ENCODE results near the gene STYXL1.
"Not testable (repeated sequence)": the region's sequence is repeated elsewhere in the genome, so short reads cannot be mapped to it uniquely, and the experiment has no call there.

Gene STYXL1

DNA sequence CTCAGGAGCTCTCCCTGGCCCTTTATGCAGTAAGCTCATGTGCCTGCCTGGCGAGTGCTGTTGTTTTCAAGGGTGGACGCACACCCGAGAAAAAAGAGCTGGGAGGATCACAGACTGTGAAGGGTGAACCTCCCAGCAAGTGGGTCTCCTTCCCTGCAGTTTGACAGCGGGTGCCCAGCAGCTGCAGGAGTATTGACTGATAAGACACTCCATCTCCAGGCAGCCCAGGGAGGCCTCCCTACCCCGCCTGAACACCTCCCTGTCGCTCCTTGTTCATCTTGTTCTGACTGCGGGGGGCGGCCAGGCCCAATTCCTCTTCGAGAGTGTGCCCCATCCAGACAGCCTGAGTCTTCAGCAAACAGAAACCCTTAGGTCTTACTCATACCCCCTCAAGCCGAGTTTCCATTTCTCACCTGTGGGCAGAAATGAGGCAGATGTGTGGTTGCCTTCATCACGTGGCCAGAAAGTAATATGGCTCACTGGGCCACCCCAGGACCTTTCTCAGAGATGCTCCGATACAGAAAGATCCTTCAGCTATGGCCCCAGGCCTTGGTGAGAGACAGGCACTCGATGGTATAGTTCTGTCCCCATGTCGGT lies 17.3 kb upstream of the STYXL1 start:
- no peak for DNase-seq

DNA sequence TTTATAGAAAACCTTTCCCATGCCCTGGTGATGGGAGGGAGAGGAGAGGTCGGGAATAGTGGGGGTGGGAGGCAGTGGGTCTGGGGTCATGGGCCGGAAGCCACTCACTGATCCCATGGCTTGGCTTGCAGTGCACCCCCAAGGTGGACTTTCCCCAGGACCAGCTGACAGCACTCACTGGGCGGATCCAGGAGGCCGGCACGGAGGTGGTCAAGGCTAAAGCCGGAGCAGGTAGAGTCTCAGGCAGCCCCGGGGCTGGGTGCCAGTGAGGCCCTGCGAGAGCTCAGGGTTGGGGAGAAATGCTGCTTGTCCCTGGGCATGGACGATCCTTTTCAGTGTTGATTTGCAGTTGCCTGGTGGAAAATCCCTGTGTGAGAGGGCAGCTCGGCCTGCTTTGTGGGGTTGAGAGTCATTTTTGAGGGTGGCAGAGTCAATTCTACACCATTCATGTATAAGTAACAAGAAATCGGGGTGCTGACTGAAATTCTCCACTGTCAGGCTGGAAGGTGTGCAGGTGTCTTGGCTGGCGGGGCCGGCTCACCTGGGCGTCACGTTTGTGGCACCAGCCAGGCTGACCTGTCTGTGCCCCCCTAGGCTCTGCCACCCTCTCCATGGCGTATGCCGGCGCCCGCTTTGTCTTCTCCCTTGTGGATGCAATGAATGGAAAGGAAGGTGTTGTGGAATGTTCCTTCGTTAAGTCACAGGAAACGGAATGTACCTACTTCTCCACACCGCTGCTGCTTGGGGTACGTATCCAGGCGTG lies 16.6 kb upstream of the STYXL1 start:
- DNase-seq: no peak

DNA sequence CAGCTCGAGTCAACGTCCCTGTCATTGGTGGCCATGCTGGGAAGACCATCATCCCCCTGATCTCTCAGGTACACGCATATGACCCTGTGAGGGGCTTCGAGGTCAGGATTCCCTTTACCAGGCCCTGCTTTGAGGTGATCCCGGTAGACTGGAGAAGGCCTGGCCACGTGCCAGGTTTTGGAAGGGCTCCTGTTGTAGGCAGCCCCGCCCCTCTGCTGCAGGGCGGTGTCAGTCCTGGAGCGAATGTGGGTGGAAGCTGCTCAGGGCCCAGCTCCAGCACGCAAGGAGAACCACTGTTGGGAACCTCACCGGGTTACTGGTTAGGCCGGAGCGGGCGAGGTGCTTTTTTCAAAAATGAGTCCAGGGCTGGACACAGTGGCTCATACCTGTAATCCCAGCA lies 15.7 kb upstream of the STYXL1 start:
- DNase-seq: no peak

DNA sequence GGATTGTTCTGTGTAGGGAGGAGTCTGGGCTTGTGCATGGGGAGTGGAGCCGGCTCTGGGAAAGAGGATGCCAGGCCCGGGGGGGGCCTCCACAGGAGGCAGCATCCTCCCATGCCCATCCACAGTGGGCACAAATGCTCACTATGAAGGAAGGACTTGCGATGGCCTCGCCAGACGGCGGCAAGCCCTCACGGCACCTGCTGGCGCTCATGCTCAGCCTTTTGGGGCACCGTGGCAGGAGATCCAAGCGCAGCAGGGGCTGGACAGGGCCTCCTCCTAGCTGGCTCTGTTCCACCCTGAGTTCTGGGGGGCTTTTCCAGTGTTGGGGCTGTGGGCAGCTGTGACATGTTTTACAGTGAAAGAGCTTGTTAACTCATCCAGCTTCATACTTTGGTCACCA lies 15.3 kb upstream of the STYXL1 start:
- no peak for DNase-seq

DNA sequence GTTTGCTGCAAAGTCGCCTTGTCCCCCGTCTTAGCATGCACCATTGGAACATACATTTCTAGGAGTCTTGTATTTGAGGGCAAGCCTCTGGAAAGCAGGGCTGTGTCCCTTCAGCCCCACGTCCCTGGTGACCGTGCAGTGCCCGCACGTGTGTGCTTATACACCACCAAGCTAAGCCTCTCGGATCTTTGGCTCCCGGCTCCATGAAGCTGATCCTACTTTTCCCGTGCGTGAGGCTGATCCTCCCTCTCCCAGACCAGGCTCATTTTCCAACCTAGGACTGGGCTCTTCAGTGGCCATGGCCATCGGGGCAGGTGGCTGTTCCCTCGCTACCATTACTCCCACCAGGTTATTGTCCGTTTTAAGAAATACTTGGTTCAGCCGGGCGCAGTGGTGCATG lies 14.5 kb upstream of the STYXL1 start:
- DNase-seq: no peak

DNA sequence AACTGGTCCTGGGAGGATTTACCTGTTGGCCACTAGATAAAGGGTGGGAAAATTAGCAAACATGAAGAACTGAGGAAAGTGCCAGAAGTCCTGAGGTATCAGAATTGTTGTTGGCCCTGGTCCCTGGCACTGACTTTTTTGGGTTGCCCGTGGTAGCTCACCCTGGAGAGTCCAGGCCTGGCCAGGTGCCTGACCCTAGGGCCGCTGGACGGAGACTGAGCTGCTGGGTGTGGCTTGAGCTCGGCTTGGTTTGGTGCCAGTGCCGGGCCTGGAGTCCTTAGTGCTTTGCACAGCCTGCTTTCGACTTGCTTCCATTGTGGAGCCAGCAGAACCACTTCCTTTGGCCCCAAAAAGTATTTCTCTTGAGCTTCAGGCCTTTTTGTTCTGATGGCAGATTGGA lies 13.0 kb upstream of the STYXL1 start:
- DNase-seq: no peak

DNA sequence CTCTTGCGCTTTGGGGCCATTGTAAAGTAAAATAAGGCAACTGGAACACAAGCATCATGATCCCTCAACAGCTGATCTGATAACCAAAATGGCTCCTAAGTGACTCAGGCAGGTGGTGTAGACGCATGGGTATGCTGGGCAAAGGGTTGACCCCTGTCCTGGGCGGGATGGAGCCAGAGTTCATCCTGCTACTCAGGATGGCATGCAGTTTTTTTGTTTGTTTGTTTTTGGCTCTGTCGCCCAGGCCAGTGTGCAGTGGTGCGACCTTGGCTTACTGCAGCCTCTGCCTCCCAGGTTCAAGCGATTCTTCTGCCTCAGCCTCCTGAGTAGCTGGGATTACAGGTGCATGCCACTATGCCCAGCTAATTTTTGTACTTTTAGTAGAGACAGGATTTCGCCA lies 10.9 kb upstream of the STYXL1 start:
- not testable (repeated sequence) for DNase-seq

DNA sequence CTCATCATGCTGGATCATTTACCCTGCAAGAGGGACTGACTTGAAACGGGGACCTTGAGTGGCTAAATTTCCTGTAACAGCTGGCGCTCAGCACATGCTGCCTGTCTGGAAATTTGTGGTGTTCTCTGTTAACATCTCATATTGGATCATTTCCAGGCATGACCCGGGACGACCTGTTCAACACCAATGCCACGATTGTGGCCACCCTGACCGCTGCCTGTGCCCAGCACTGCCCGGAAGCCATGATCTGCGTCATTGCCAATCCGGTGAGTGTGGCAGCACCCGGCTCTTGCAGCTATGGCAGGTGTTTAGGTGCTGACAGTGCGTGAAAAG lies 10.0 kb upstream of the STYXL1 start:
- no peak for DNase-seq

DNA sequence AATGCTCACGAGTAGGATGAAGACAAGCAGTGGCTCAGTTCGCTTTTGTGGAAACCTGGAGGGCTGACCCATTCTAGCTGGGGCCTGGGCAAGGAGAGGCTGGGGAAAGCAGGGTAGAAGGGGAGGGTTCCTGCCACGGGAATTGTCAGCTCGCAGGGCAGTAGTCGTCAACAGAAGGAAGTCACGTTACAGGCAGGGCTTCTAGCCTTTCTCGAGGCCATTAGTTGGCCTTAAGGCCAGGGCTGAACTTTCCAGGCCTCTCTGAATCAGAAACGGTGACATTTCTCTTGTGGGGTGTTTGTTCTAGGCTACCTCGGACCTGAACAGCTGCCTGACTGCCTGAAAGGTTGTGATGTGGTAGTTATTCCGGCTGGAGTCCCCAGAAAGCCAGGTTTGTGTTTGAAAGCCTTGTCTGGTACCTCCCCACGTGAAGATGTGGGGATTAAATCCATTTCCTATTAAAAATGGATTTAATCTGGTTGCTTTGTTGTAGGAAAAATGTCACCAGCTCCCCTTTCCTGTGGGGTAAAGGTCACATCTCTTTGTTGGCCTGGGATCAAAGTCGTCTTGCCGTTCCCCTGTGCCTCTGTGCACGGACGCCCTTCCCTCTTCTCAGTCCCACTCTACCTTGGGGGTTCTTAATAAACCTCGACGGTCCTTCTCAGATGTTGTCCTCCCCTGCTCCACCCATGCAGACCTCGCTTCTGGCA lies 9.5 kb upstream of the STYXL1 start:
- no peak for DNase-seq

DNA sequence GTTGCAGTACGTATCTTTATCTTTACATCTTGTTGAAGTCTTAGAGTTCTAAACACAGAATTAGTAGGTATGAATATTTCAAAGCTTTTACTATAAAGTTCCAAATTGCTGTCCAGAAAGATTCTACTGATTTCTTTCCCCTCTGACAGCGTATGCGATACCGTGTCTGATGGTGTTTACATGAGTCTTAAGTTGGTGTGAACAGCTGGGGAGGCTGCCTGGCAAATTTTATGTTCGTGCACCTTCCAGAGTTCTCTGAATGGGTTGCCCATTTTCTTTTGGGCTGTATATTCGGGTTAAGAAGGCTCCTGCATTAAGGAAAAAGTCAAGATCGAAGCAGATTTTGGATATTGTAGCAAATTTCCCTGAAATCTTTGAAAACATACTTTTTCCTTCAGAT lies 8.4 kb upstream of the STYXL1 start:
- DNase-seq: no peak

DNA sequence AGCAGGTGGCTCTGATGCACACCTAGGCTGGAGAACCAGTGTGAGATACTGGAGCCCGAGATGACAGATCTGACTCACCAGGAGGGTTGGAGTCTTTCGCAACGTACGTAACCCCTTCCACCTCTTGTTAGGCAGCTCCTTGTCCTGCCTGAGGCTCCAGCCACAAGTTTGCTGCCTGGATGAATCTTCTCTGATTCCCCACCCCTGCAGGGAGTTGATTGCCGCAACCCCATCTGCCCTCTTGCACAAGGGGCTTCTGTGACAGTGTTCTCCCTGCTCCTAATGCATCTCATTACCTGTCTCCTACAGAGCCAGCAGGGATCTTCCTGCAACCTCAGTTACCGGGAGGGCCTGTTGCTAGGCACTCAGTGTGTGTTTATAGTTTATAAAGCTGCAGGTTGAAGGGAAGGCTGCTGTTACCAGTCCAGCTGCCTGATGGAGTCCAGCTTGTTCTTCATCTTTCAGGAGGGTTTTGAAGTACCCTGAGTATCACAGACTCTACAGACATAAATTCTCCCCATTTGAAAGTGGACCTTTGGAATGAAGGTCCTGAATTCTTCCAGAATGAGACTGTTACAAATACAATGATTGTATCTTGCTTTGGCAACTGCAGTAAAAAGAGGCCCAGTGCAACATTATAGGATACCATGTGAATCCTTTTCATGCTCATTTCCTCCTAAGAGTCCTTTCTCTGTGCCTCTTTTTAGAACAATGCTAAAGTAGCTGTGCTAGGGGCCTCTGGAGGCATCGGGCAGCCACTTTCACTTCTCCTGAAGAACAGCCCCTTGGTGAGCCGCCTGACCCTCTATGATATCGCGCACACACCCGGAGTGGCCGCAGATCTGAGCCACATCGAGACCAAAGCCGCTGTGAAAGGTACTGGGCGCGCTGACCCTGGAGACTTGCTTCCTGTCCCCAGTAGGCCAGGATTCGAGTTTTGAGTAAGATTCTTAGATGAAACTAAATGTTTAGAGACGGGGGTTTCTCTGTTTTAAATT lies 6.6 kb upstream of the STYXL1 start:
- no peak for DNase-seq

DNA sequence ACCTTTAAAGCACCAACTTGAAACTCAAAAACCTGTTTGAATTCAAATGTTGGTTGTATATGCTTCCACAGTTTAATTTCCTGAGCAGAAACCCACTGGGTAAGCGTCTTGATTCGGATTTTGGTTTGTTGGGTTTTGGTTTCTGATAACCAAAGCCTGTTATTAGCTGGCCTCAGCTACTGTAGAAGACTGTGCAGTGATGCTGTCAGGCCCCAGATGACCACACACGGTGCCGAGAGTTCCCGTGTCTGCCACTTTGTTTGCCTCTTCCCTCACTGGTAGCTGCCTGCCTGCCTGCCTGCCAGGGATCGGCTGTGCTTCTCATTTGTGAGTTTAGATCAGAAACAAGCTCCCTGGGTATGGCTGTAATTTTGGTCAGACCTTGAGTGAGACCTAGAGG lies 5.7 kb upstream of the STYXL1 start:
- DNase-seq: no peak

DNA sequence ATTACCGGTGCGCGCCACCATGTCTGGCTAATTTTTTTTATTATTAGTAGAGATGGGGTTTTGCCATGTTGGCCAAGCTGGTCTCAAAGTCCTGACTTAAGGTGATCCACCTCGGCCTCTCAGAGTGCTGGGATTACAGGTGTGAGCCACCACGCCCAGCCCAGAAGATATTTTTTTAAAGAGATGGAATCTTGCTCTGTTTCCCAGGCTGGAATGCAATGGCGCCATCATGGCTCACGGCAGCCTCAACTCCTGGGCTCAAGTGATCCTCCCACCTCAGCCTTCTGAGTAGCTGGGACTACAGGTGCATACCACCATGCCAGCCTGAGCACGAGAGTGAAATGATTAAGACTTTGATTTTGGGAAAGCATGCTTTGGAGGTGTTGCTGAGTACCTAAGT lies 4.9 kb upstream of the STYXL1 start:
- not testable (repeated sequence) for DNase-seq

DNA sequence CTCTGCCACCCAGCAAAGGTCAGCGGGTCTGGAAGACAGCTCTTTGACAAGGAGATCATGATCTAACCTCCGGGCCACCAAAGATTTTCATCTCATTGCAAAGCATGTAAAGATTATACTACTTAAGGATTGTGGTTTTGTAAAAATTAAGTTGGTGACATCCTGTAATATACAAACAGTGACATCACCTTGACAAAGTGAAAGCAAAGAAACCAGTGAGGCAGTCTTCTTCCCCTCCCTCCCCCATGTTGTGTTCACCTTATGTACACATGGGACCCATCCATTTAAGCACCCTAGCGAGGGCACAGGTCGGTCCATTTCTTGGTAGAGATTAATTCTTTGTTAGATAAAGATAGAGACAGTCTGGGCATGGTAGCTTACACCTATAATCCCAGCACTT lies 4.0 kb upstream of the STYXL1 start:
- no peak for DNase-seq

DNA sequence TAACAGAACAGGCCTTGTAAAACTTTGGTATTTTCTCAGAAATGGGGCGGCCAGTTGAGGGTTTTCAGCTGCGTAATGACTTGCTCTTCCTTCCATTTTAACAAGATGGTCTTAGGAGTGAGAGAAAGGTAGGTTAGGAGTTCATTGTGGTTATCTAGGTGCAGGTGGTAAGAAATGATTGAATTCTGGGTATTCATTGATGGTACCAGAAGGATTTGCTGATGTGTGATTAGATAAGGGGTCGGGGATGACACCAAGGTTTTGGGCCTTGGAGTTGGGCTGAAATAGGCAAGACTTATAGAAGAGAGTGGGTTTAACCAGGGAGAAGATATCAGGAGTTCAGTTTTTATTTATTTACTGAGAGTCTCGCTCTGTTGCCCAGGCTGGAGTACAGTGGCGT lies 2.7 kb upstream of the STYXL1 start:
- no peak for DNase-seq

DNA sequence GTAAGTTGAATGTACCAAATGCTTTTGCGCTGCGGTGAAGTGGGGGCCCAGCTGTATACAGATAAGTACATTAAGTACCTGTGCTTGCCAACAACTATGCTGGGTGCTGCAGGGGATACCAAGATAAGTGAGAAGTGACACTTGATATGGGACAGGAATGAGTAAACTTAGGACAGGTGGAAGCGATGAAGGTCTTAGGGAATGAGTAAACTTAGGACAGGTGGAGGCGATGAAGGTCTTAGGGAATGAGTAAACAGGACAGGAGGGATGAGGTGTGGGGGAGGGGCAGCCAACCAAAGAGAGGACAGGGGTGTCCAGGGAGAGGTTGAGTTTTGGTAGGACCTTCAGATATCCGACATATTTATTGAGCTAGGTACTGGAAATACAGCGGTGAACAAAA lies 1.5 kb upstream of the STYXL1 start:
- DNase-seq: no peak

DNA sequence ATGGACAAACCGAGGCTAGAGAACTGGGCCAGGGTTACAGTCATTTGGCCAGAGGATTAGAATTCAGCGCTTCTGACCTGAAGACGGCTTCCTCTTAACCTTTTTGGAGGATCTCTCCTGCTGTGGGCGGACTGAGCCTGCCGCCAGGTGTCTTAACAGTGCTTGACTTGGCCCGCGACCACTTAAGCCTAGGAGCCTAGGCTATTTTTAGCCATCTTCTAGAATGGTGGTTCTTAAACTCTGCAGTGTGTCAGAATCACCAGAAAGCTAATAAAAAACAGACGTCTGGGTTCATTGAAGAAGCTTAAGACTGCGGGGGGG lies 828 bp upstream of the STYXL1 start:
- DNase-seq: peak; percentile 71

DNA sequence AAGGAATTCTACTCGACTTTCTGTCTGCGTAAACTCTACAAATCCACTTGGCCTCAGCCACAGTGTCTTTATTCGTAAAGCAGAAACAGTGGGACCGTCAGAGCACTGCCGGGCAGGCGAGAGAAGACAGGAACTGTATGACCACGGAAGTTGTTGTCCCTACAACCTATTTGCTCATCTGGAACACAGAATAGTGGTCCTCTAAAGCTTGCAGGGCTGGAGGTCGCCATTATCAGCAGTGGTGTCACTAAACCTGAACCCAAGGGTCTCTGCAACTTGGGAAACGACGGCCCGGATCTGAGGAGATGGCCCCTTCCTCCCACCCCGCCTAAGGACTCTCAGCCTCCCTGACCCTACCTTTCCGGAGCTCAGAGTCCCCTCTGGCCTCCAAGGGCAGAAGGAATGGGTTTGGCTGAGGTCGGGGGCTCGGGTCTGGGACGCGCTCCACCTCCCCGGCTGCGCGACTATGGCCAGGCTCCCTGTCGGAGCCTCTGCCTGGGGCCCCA lies 442 bp downstream of the STYXL1 start:
- DNase-seq: no peak

DNA sequence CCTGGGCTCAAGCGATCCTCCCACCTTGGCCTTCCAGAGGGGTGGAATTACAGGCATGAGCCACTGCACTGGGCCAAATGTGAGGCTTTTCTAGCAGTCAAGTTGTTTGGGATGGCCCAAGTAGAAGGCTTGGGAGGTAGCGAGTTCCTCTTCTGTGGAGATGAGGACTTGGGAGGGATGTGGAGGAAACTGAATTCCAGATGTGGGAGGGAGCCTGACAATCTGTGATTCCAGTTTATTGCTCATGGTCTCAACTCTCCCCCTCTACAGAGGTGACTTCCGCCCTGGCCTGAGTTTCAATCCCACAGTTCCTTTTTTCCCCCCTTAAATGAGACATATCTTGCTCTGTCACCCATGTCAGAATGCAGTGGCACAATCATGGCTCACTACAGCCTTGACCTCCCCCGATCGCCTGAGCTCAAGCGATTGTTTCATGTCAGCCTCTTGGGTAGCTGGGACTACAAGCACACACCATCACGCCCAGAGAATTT lies 3.4 kb downstream of the STYXL1 start:
- no peak for DNase-seq

DNA sequence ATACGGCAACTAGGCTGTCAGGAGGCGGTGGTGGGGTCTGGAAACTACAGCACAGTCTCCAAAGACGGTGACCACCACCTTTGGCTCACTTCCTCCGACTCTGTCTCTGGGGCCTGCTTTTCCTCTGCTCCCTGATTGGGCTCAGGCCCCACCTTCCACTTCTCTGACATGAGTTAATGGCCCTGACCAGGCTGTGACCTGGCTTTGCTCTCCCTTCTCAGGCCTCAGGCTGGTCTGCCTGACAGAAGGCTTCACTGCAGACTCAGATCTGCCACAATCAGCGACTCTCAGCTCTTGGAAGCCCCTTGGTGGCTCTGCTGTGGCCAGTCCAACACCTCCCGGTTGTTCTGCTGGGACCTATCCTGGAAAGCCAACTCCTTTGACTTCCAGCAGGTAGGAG lies 7.7 kb downstream of the STYXL1 start:
- no peak for DNase-seq

DNA sequence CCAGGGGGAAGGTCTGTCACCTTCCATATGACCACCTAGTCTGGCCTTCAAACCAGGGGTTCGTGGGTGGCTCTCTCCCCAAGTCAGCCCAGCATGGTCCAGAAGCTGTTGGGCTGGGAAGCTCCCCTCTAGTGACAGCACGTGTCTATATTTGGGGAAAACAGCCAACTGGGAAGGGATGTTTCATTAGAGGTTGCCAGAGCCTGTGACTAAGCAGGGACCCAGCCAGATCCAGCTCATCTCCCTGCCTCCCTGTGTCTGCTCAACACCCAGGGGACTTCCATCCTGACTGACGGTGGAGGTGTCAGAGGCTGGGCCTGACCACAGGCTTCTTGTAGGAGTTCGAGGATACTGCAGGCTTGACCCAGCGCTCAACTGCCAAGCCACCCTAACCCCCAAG lies 10.5 kb downstream of the STYXL1 start:
- DNase-seq: no peak

DNA sequence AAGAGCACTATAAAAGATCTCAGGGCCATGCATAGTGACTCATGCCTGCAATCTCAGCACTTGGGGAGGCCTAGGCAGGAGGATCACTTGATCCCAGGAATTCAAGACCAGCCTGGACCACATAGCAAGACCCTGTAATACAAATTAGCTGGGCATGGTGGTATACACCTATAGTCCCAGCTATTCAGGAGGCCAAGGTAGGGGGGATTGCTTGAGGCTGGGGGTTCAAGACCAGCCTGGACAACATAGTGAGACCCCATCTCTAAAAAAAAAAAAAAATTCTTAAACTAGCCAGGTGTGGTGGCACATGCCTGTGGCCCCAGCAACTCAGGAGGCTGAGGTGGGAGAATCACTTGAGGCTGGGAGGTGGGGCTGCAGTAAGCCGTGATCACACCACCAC lies 15.8 kb downstream of the STYXL1 start:
- no peak for DNase-seq

DNA sequence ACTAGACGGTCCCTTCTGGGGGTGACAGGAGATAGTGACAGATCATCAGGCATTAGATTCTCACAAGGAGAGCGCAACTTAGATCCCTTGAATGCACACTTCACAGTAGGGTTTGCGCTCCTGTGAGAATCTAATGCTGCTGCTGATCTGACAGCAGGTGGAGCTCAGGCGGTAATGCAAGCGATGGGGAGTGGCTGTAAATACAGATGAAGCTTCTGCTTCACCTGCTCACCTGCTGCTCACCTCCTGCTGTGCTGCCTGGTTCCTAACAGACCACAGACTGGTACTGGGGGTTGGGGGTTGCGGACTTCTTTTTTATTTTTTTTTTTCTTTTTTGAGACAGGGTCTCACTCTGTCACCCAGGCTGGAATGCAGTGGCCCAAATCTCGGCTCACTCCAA lies 18.1 kb downstream of the STYXL1 start:
- DNase-seq: not testable (repeated sequence)

Measured in activated CD8-positive, alpha-beta memory T cell treated with anti-CD3 and anti-CD28 coated beads for 24 hours (primary cell).